OCI-LY3 (cell line): Measurements from ENCODE around the gene EOLA2.
"Not testable (repeated sequence)": the region's sequence is repeated elsewhere in the genome, so short reads cannot be mapped to it uniquely, and the experiment has no call there.

ENCODE experiments used
- H2AFZ ChIP-seq: fragments of 200-600, 300-600 bp; shearing (Covaris generic); 2 replicates; pipeline ENCODE4 v1.6.0; 2014; ENCODE audit warnings: antibody characterized with exemption, low read depth, low read length
- H3K27ac ChIP-seq: fragments of 200-600, 300-600 bp; sonication (generic); 2 replicates; pipeline ENCODE4 v1.5.1; 2014; ENCODE audit warnings: mild to moderate bottlenecking, low read length, moderate library complexity, mixed read lengths
- H3K27me3 ChIP-seq: fragments of 200-600, 300-600 bp; sonication (generic); 2 replicates; pipeline ENCODE4 v1.6.1; 2014; ENCODE audit warnings: low read depth, low read length, mixed read lengths
- H3K36me3 ChIP-seq: fragments of 200-600, 300-600 bp; sonication (generic); replicated peaks from 2 replicates; pipeline ENCODE3; 2014; ENCODE audit warnings: low read depth, low read length, mixed read lengths
- H3K4me1 ChIP-seq: fragments of 300-600, 200-600 bp; sonication (generic); 2 replicates; pipeline ENCODE4 v1.6.1; 2014; ENCODE audit warnings: low read length, mixed read lengths
- H3K4me2 ChIP-seq: fragments of 200-600, 300-600 bp; sonication (generic); 2 replicates; pipeline ENCODE4 v1.6.1; 2014; ENCODE audit warnings: low read length, mixed read lengths
- H3K4me3 ChIP-seq: fragments of 300-600, 200-600 bp; sonication (generic); 2 replicates; pipeline ENCODE4 v1.5.1; 2014; ENCODE audit warnings: antibody characterized with exemption, mild to moderate bottlenecking, low read length, moderate library complexity
- H3K79me2 ChIP-seq: fragments of 300-600, 200-600 bp; shearing (Covaris generic); 2 replicates; pipeline ENCODE4 v1.6.1; 2014; ENCODE audit warnings: mild to moderate bottlenecking, low read length, mixed read lengths
- H3K9ac ChIP-seq: fragments of 300-600, 200-600 bp; shearing (Covaris generic); 2 replicates; pipeline ENCODE4 v1.6.0; 2014; ENCODE audit warnings: mild to moderate bottlenecking, low read length, moderate library complexity
- H3K9me3 ChIP-seq: fragments of 200-600, 300-600 bp; shearing (Covaris generic); 2 replicates; pipeline ENCODE4 v1.6.1; 2014; ENCODE audit warnings: low read length, mixed read lengths; ENCODE audit not compliant: insufficient read depth
- H4K20me1 ChIP-seq: fragments of 200-600, 300-600 bp; sonication (generic); 2 replicates; pipeline ENCODE4 v1.6.1; 2016; ENCODE audit warnings: low read length, mixed read lengths; ENCODE audit not compliant: insufficient read depth
- CTCF ChIP-seq: fragments of 200-600, 300-600 bp; sonication (generic); IDR thresholded peaks from 2 replicates; pipeline ENCODE4 v1.5.1; 2014; ENCODE audit warnings: antibody characterized with exemption, low read length, low read depth
- EZH2phosphoT487 ChIP-seq: fragments of 200-600 bp; shearing (Covaris generic); IDR thresholded peaks from 2 replicates; pipeline ENCODE4 v1.6.1; 2018; ENCODE audit warnings: antibody characterized with exemption, mixed run types, low read depth

EOLA2 gene

GRCh38 chrX:149898554-149898953 lies 39.7 kb downstream of the EOLA2 start:
- H3K27ac ChIP-seq, result no peak overlapping the region
- no peak for TF ChIP-seq CTCF
- TF ChIP-seq EZH2phosphoT487, result no peak
- no peaks in the 10 kb centered on the region for H3K4me1 ChIP-seq
- H3K36me3 ChIP-seq, result no peaks in the 10 kb centered on the region
- no peaks in the 10 kb centered on the region for H4K20me1 ChIP-seq
- H3K79me2 ChIP-seq, result no peaks in the 10 kb centered on the region
- no peaks in the 10 kb centered on the region for H3K27me3 ChIP-seq
- H2AFZ ChIP-seq, result no peak overlapping the region
- no peak overlapping the region for H3K4me2 ChIP-seq
- no peak overlapping the region for H3K4me3 ChIP-seq
- no peaks in the 10 kb centered on the region for H3K9me3 ChIP-seq
- H3K9ac ChIP-seq, result no peak overlapping the region

GRCh38 chrX:149890828-149891227 lies 47.5 kb downstream of the EOLA2 start:
- H2AFZ ChIP-seq, H3K9me3 ChIP-seq, H3K27ac ChIP-seq: not testable (repeated sequence)

More at GRCh38 chrX:149890828-149891227, 47.5 kb downstream of the EOLA2 start:
- H3K9ac ChIP-seq, H3K4me1 ChIP-seq, H3K27me3 ChIP-seq, H4K20me1 ChIP-seq, H3K4me2 ChIP-seq, H3K4me3 ChIP-seq, H3K79me2 ChIP-seq, H3K36me3 ChIP-seq: not testable (repeated sequence)
